Measurements from ENCODE around the gene ARMC5.

ARMC5 gene

GRCh38 chr16:31460582-31461002 is 1.3 kb downstream of the ARMC5 start:
- peak overlapping the region; percentile 56 for H3K4me3 ChIP-seq (ENCODE audit: low read depth, low read length)

- no peak overlapping the region for H3K4me3 ChIP-seq (ENCODE audit: low read depth, low read length)
Measured at GRCh38 chr16:31461201-31461920, 2.1 kb downstream of the ARMC5 start.

DNA sequence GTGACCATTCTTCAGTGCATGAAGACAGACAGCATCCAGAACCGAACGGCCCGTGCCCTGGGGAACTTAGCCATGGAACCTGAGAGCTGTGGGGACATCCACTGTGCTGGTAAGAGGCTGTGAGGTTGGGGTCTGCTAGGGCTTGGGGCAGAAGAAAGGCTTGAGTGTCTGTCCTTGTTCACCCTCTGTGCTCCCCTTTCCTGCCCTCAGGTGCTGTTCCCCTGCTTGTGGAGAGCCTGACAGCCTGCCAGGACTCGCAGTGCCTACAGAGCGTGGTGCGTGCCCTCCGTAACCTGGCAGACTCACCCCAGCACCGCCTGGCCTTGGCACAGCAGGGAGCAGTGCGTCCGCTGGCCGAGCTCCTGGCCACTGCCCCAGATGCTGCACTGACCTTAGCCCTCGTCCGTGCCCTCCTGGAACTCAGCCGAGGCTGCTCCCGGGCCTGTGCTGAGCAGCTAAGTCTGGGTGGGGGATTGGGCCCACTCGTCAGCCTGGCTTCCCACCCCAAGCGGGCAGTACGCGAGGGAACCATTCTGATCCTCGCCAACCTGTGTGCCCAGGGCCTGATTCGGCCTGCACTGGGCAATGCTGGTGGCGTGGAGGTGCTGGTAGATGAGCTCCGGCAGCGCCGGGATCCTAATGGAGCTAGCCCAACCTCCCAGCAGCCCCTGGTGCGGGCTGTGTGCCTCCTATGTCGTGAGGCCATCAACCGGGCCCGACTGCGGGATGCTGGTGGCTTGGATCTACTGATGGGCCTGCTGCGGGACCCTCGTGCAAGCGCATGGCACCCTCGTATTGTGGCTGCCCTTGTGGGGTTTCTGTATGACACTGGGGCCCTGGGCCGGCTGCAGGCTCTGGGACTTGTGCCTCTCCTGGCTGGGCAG is 2.9 kb downstream of the ARMC5 start:
- no peak overlapping the region for H3K4me3 ChIP-seq (ENCODE audit: low read depth, low read length)

DNA sequence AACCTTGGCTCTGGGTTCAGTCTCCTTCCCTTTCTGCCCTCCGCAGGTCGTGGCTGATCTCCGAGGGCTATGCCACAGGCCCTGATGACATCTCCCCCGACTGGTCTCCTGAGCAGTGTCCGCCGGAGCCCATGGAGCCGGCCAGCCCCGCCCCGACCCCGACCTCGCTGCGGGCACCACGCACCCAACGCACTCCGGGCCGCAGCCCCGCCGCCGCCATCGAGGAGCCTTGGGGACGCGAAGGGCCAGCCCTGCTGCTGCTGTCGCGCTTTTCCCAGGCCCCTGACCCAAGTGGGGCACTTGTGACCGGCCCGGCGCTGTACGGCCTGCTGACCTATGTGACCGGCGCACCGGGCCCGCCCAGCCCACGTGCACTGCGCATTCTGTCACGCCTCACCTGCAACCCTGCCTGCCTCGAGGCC is 5.1 kb downstream of the ARMC5 start:
- H3K4me3 ChIP-seq (ENCODE audit: low read depth, low read length) = no peak overlapping the region

DNA sequence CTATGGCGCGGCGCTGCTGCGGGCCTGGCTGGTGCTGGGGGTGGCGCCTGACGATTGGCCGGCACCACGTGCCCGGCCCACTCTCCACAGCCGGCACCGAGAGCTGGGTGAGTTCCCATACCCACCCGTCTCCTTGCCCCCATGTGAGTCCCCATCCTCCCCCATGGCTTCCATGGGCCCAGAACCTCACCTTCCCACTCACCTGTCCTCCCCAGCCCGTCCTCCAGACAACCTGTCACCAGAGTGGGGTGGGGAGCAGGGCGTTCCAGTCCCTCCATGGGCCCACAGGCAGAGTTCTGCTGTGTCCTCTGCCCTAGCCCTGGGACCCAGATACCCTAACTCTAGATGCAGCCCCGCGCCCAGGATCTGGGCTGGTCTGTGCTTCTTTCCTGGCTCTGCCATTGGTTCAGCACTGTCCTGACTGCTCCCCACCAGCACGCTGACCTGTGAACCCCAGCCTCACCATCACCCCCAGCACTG is 5.5 kb downstream of the ARMC5 start:
- no peak overlapping the region for H3K4me3 ChIP-seq (ENCODE audit: low read depth, low read length)

GRCh38 chr16:31465788-31466370 is 6.6 kb downstream of the ARMC5 start:
- no peak overlapping the region for H3K4me3 ChIP-seq (ENCODE audit: low read depth, low read length)

DNA sequence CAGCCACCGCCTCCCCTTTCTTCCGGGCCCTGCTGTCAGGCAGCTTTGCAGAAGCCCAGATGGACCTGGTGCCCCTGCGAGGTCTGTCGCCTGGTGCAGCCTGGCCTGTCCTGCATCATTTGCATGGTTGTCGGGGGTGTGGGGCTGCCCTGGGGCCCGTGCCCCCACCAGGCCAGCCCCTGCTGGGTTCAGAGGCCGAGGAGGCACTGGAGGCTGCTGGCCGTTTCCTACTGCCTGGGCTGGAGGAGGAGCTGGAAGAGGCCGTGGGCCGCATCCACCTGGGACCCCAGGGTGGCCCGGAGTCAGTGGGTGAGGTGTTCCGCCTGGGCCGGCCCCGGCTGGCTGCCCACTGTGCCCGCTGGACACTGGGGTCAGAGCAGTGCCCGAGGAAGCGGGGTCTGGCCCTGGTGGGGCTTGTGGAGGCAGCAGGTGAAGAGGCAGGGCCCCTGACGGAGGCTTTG is 7.1 kb downstream of the ARMC5 start:
- no peak overlapping the region for H3K4me3 ChIP-seq (ENCODE audit: low read depth, low read length)

- H3K4me3 ChIP-seq (ENCODE audit: low read depth, low read length) = no peak overlapping the region
Measured at GRCh38 chr16:31467151-31467773, 8.0 kb downstream of the ARMC5 start.

- H3K4me3 ChIP-seq (ENCODE audit: low read depth, low read length) = no peak overlapping the region
Measured at GRCh38 chr16:31467858-31468257, 8.6 kb downstream of the ARMC5 start.

DNA sequence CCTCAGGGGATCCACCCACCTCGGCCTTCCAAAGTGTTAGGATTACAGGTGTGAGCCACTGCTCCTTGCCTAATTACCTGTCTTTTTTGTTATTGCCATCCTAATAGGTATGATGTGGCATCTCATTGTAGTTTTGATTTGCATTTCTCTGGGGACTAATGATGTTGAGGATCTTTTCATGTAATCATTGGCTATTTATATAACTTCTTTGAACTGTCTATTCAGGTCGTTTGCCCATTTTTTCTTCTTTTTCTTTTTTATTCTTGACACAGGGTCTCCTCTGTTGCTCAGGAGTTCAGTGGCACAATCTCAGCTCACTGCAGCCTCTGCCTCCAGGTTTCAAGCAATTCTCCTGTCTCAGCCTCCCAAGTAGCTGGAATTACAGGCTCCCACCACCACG is 11.3 kb downstream of the ARMC5 start:
- H3K4me3 ChIP-seq (ENCODE audit: low read depth, low read length) = no peak overlapping the region

DNA sequence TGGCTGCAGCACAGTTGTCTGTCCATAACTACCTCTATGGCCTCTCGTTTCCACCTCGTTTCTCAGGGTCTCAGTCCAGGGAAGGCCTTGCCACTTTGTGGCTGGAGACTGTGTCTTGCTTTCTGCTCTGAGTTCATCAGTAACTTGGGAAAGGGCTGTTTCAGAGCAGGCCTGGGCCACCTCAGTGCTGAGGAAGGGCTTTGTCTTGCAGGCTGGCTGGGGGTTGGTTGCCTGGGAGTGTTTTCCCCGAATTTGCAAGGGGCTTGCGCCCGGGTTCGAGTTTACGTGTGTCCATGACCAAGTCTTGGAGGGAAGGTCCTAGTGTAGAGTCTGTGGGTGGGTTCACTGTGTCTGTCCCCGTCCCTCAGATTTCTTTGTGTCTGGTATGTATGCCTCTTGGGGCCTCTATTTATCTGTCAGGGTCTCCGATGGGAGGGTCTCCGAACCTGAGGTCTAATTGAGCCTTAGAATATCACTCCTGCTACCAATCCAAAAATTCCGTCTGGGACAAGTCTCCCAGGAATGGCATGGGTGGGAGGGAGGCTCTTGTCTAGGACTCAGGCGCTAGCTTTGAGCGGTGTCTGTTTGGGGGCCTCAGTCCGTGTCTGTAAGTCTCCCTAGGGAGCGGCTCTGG is 12.1 kb downstream of the ARMC5 start:
- H3K4me3 ChIP-seq (ENCODE audit: low read depth, low read length) = peak overlapping the region; percentile 45

DNA sequence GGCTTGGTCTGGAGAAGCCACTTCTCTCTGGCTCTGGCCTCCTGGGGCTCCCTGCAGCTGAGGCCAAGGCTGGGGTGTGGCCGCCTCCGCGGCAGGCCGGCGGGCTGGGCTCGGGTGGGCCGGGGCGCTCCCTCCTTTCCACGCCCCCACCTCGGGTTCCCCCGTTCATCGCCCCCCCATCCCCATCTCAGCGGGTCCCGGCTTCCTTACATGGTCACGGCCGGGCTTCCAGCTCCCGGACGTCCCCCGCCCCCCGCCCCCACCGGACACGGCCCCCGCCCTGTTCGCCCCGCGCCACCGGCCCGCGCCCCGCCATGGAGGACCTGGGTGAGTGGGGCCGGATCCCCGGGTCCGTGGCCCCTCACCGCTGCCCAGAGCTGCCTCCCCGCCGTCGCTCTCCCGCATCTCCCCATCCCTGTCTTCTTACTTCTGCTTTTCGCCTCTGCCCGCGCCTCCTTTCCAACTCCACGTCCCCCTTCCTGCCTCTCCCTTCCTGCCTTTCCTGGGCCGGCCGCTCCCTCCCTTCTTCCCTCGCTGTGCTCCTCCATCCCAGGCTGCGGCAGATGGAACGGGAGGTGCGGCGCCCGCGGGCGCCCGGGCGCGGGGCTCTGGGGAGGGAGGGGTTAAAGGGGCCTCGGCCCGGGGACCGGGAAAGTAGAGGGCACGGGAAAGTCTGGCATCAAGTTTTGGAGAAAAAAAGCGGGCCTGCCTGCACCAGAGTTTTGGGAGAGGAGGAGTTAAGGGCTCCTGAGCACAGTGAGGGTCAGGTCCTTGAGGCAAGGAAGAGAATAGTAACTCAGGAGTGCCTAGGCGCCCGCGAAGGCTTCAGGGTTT is 12.8 kb downstream of the ARMC5 start, which contains the start of gene TGFB1I1:
TSS of gene TGFB1I1 (plus strand) at position 278 of the 834 bp plus-strand sequence. CDS start at position 315, 37 bp downstream.
- peak within 1 kb of the TSS; percentile 60 for H3K4me3 ChIP-seq (ENCODE audit: low read depth, low read length)

GRCh38 chr16:31472709-31473203 is 13.5 kb downstream of the ARMC5 start:
- H3K4me3 ChIP-seq (ENCODE audit: low read depth, low read length) = peak overlapping the region; percentile 60

- no peak overlapping the region for H3K4me3 ChIP-seq (ENCODE audit: low read depth, low read length)
Measured at GRCh38 chr16:31473264-31473984, 14.1 kb downstream of the ARMC5 start.

GRCh38 chr16:31474173-31474714 is 14.9 kb downstream of the ARMC5 start:
- H3K4me3 ChIP-seq (ENCODE audit: low read depth, low read length) = no peak overlapping the region

- no peak overlapping the region for H3K4me3 ChIP-seq (ENCODE audit: low read depth, low read length)
Measured at GRCh38 chr16:31474773-31475738, 15.8 kb downstream of the ARMC5 start.

DNA sequence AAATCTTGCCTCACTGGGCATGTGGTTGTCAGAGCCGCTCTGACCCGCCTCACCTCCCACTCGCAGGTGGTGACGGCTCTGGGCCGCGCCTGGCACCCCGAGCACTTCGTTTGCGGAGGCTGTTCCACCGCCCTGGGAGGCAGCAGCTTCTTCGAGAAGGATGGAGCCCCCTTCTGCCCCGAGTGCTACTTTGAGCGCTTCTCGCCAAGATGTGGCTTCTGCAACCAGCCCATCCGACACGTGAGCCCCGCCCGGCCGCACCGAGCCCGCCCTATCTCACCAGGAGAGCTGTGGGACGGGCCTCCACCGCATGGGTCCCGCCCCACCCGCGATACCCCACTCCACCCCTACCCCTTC is 16.6 kb downstream of the ARMC5 start:
- peak overlapping the region; percentile 56 for H3K4me3 ChIP-seq (ENCODE audit: low read depth, low read length)

Data from iPS-11a (cell line).